Fibroblast of villous mesenchyme (primary cell): ENCODE results near the gene COL15A1. TPM values are rescaled to one million over a fixed set of nuclear protein-coding genes. Genes with fewer than 3 reads are reported as not detected.
"Not testable (repeated sequence)": the region's sequence is repeated elsewhere in the genome, so short reads cannot be mapped to it uniquely, and the experiment has no call there.

ENCODE experiments used
- DNase-seq: peaks from one replicate; pipeline ENCODE4 v3.0.0-alpha.2; 2010; ENCODE audit warnings: low read depth
- H3K4me3 ChIP-seq: 2 replicates; pipeline ENCODE4 v1.5.1; 2011; ENCODE audit warnings: low read depth, mild to moderate bottlenecking, low read length
- CTCF ChIP-seq: IDR thresholded peaks from 2 replicates; pipeline ENCODE4 v1.5.1; 2012; ENCODE audit warnings: low read depth, mild to moderate bottlenecking, low read length; ENCODE audit not compliant: insufficient read depth
- total RNA-seq: library from RNA; depleted of rRNA; stranded (reverse); fragments of >200 nt; gene quantifications from 2 replicates; pipeline ENCODE4 v1.2.3, GENCODE V29; 2012

The COL15A1 gene
- total RNA-seq, 1 donor = 1.7 TPM

GRCh38 chr9:99093492-99093791 lies 149.7 kb downstream of the COL15A1 start:
- TF ChIP-seq CTCF = no peak
- H3K4me3 ChIP-seq = no peak overlapping the region
- DNase-seq = no peak

- no peak for TF ChIP-seq CTCF
- DNase-seq = no peak
- no peak overlapping the region for H3K4me3 ChIP-seq
Observed at GRCh38 chr9:99095565-99095964, 151.9 kb downstream of the COL15A1 start.

GRCh38 chr9:99096409-99096808 lies 152.7 kb downstream of the COL15A1 start:
- no peak for TF ChIP-seq CTCF
- no peak for DNase-seq
- H3K4me3 ChIP-seq = no peak overlapping the region

- not testable (repeated sequence) for H3K4me3 ChIP-seq, DNase-seq
Observed at GRCh38 chr9:99099806-99100585, 156.3 kb downstream of the COL15A1 start.

- no peak for DNase-seq
- TF ChIP-seq CTCF = no peak
- no peak overlapping the region for H3K4me3 ChIP-seq
Observed at GRCh38 chr9:99101271-99101670, 157.6 kb downstream of the COL15A1 start.

GRCh38 chr9:99101812-99102211 lies 158.1 kb downstream of the COL15A1 start:
- H3K4me3 ChIP-seq = no peak overlapping the region
- TF ChIP-seq CTCF = no peak
- DNase-seq = no peak

- no peak overlapping the region for H3K4me3 ChIP-seq
- peak; percentile 77 for DNase-seq
- no peak for TF ChIP-seq CTCF
Observed at GRCh38 chr9:99103054-99103895, 159.6 kb downstream of the COL15A1 start.
